Stimulated activated memory B cell treated with anti-CD40 and anti-IgM and Interleukin-4, amounts not matched to agents 10 μg/mL and 1 μg/mL and 100 μg/mL, for 72 hours (primary cell): ENCODE data around the gene MCF2L2.

Experiments
- ATAC-seq: fragments of 150-1000 bp; cut with Tn5 transposase; 2 replicates; pipeline ENCODE4 v1.10.0; 2021
- H3K27ac Mint-ChIP-seq: one replicate; pipeline ENCODE4 v1.8.0; 2022; ENCODE audit warnings: mild to moderate bottlenecking, mixed read lengths
- H3K27me3 Mint-ChIP-seq: one replicate; pipeline ENCODE4 v1.8.0; 2022; ENCODE audit warnings: mixed read lengths
- H3K36me3 Mint-ChIP-seq: one replicate; pipeline ENCODE4 v1.8.0; 2022; ENCODE audit warnings: mixed read lengths
- H3K4me1 Mint-ChIP-seq: one replicate; pipeline ENCODE4 v1.8.0; 2022; ENCODE audit warnings: mixed read lengths
- H3K4me3 Mint-ChIP-seq: one replicate; pipeline ENCODE4 v1.8.0; 2022; ENCODE audit warnings: mild to moderate bottlenecking, moderate library complexity, mixed read lengths
- H3K9me3 Mint-ChIP-seq: one replicate; pipeline ENCODE4 v1.8.0; 2022; ENCODE audit warnings: mixed read lengths

The MCF2L2 gene

DNA sequence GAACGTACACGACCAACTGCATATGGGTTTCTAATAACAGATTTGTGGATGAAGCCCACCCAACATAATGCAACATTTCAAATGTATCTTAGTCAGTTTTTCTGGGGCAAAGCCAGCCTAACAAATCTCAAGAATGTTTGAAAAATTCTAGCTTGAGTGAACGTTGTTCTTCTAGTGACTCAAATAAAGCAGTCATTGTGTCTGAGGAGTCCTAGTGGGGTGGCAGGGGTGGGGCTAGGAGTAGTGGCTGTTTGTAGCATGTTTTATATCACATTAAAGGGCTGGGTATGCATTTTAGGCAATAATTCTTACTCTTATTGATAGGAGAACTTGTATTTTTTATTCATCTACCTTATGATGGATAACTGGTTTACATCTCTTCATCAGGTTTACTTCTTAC, 169.3 kb downstream of the MCF2L2 start:
- no peak overlapping the region for H3K27ac Mint-ChIP-seq
- peaks cover 15% of the 10 kb centered on the region for H3K4me1 Mint-ChIP-seq
- peaks cover 37% of the 10 kb centered on the region for H3K27me3 Mint-ChIP-seq
- H3K36me3 Mint-ChIP-seq, result no peaks in the 10 kb centered on the region
- no peak overlapping the region for H3K4me3 Mint-ChIP-seq
- ATAC-seq, result no peak
- H3K9me3 Mint-ChIP-seq, result no peaks in the 10 kb centered on the region

GRCh38 chr3:183255348-183255730, 173.1 kb downstream of the MCF2L2 start:
- H3K27ac Mint-ChIP-seq, result no peak overlapping the region
- ATAC-seq, result no peak
- no peaks in the 10 kb centered on the region for H3K9me3 Mint-ChIP-seq
- no peaks in the 10 kb centered on the region for H3K36me3 Mint-ChIP-seq
- H3K4me1 Mint-ChIP-seq, result peaks cover 10% of the 10 kb centered on the region
- H3K27me3 Mint-ChIP-seq, result peaks cover 37% of the 10 kb centered on the region
- no peak overlapping the region for H3K4me3 Mint-ChIP-seq

DNA sequence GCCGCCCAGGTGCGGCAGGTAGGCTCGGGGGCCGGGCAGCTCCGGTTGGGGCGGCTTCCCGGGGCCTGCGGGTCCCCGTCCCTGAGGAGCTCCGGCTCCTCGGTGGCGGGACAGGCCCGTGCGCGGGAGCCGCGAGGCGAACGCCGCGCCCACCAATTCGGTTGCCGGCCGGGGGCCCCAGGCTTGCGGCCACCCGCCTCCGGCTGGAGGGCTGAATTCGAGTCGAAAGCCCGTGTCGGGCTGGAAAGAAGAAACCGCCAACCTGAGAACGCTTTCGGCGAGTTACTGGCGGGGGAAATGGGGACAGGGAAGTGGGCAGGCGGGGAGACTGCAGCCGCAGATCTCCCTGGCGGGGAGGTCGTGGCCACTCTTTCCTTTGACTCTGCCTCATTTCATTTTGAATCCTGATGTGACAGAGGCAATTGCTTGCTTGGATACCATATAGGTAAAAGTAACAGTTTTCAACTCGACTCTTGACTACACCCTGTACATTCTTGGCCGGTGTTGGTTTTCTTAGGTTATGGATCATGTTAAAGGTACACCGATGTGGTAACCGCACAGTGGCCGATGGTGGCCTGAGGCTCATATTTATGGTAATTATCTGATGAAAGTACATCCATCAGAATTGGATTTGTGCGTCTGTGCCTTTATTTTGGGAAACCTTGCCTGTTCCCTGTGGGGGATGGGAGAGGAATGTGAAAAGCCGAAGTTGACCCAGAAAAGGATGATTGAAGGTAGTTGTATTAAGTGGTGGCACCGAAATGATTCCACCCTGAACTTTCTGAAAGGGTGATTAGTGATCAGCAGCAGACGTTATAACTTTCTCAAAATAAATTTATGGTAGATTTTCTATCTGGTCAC, 173.7 kb downstream of the MCF2L2 start:
- Mint-ChIP-seq H3K36me3 (no peaks in the 10 kb centered on the region), H3K27me3 (peaks cover 37% of the 10 kb centered on the region), H3K9me3 (no peaks in the 10 kb centered on the region), H3K4me1 (peaks cover 4% of the 10 kb centered on the region), H3K27ac (no peak overlapping the region), H3K4me3 (peak overlapping the region; percentile 62)
- ATAC-seq, result peak; percentile 49

DNA sequence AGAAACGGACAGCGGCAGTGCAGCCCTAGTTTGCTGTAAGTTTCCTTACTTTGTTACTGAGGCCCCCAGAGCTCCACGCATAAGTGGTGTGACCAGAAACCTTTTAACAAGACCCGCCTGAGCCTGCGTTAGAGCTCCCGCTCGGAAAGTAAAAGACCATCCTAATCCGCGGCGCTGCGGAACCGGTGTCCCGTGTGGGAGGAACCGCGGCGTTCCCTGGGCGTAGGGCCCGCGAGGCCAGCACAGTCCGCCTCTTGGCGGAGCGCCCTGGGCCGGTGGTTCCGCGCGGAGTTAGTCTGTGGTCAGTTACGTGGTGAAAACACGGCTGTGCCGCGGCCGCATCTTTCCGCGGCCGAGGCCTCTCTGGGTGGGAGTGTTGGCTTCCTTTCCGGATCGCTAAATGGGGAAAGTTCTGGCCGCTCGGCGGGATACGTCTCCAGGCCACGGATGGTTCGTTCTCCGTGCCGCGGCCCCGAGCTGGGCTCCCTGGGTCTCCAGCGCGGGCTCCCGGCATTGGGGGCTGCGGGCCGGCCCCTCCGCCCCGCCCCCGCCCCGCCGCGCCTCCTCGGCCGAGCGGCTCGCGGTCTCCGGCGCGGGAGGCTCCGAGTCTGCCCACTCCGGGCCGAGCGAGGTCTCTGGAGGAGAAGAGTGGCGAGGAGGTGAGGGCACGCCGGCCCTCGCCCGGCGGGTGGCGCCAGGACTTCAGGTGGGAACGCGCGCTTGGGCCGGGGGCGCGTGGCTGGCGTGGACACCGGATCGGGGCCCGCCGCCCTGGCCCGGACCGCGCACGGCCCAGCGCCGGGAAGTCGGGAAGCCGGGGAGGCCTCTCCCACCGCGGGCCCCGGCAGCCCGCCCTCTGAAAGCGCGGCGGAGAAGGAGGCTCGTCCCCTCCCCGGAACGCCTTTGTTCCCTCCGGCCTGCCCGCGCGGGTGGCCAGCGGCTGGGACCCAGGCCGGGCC, 174.6 kb downstream of the MCF2L2 start:
- peak overlapping the region; percentile 34 for H3K27ac Mint-ChIP-seq
- no peaks in the 10 kb centered on the region for H3K9me3 Mint-ChIP-seq
- H3K4me3 Mint-ChIP-seq, result peak overlapping the region; percentile 78
- no peaks in the 10 kb centered on the region for H3K4me1 Mint-ChIP-seq
- peak; percentile 57 for ATAC-seq
- H3K36me3 Mint-ChIP-seq, result no peaks in the 10 kb centered on the region
- peaks cover 37% of the 10 kb centered on the region for H3K27me3 Mint-ChIP-seq

- Mint-ChIP-seq H3K27ac (peak within 1 kb of the TSS; percentile 34), H3K27me3 (peaks cover 30% of the 10 kb centered on the region), H3K9me3 (no peaks in the 10 kb centered on the region), H3K4me1 (no peaks in the 10 kb centered on the region), H3K36me3 (no peaks in the 10 kb centered on the region), H3K4me3 (peak within 1 kb of the TSS; percentile 78)
- no peak for ATAC-seq
These were observed 175.4 kb downstream of the MCF2L2 start, which contains the start of gene B3GNT5 for GRCh38 chr3:183252973-183253527. Gene B3GNT5 (plus strand): TSS chr3:183253253. CDS start chr3:183269799, 16,546 bp downstream.

- ATAC-seq, result no peak
- H3K9me3 Mint-ChIP-seq, result no peaks in the 10 kb centered on the region
- H3K4me3 Mint-ChIP-seq, result no peak overlapping the region
- no peaks in the 10 kb centered on the region for H3K36me3 Mint-ChIP-seq
- H3K4me1 Mint-ChIP-seq, result no peaks in the 10 kb centered on the region
- no peak overlapping the region for H3K27ac Mint-ChIP-seq
- peaks cover 22% of the 10 kb centered on the region for H3K27me3 Mint-ChIP-seq
These were observed 176.2 kb downstream of the MCF2L2 start for GRCh38 chr3:183252118-183252782.

DNA sequence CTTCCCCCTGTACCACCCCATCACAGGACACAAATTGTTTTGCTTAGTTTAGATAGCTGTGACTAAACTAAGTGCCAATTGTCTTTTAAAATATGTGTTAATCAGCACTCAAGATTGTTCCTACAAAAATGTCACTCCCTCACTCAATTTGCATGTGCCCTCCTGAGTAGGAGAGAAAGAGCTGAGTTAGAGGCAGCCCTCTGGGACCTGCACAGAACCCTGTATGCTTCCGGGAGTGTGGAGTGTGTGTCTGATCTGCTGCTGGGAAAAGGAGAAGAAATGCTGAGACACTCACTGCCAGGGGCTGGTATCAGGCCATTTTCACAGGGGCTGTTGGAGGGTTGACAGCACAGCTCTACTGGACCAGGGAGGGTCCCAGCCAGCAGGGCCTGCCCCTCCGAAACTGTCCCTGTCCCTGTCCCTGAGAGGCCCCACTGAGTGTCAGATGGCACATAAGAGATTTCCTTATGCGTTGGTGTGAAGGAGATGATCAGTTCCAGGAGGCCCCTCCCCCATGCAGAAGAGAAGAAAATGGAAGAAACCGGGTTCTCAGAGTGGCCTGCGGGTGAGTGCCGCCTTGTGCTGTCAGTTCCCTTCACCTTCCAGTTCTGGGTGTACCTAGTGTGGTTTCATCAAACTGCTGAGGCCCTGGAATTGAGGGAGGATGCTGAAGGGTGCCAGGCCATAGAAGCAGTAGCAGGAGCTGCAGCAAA, 179.3 kb downstream of the MCF2L2 start:
- ATAC-seq, result no peak
- Mint-ChIP-seq H3K4me1 (no peaks in the 10 kb centered on the region), H3K4me3 (no peak overlapping the region), H3K27ac (no peak overlapping the region), H3K27me3 (no peaks in the 10 kb centered on the region), H3K36me3 (no peaks in the 10 kb centered on the region), H3K9me3 (no peaks in the 10 kb centered on the region)

DNA sequence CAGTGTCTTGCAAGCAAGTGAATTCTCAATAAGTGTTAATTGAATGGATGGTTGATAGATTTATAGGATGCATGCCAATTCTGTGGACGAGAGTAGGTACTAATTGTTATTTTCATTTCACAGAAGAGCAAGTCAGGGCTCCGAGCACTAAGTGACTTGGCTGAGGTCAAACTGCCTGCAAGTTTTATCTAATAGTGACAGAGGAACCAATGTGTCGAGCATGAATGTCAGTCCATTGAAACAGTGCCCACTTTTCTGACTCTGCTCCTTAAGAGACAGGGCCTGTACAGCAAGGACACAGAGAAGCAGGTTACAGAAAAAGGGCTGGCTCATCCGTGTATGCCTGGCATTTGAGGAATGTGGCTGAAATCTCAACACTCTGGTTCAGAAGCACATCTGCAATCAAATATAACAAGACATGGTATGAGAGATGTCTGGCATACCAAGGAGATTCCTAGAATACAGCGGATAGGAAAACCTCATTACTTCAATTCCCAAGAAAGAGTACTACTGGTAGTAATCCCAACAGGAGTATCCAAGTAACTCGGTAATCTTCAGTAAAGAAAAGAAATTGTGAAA, 181.3 kb downstream of the MCF2L2 start:
- ATAC-seq, result no peak
- no peak overlapping the region for H3K4me3 Mint-ChIP-seq
- peaks cover 5% of the 10 kb centered on the region for H3K27me3 Mint-ChIP-seq
- H3K36me3 Mint-ChIP-seq, result peaks cover 4% of the 10 kb centered on the region
- H3K27ac Mint-ChIP-seq, result no peak overlapping the region
- H3K4me1 Mint-ChIP-seq, result no peaks in the 10 kb centered on the region
- peaks cover 7% of the 10 kb centered on the region for H3K9me3 Mint-ChIP-seq

DNA sequence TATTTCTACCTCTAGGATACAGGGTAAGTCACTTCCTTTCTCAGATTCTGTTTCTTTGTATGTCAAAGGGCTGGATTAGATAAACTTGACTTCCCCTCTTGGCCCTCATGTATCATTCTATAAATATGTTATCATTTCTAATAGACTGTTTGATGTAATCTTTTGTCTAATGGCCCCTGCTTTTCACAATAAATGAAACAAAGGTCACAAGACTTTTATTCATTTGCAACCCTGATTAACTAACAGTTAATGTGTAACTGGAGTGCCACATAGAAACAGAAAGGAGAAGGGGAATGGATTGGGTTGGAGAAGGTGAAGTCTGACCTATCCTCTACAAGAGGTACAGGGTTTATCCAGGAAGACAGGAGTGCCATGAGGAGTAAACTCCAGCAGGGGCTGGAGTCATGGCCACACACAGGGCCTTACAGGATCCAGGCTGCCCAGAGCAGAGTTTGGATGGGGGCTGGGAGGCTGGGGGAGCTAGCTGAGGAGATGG, 183.4 kb downstream of the MCF2L2 start:
- peaks cover 26% of the 10 kb centered on the region for H3K27me3 Mint-ChIP-seq
- peaks cover 12% of the 10 kb centered on the region for H3K36me3 Mint-ChIP-seq
- no peaks in the 10 kb centered on the region for H3K4me1 Mint-ChIP-seq
- peaks cover 22% of the 10 kb centered on the region for H3K9me3 Mint-ChIP-seq
- H3K4me3 Mint-ChIP-seq, result no peak overlapping the region
- no peak for ATAC-seq
- no peak overlapping the region for H3K27ac Mint-ChIP-seq

GRCh38 chr3:183244219-183244618, 184.2 kb downstream of the MCF2L2 start:
- peaks cover 34% of the 10 kb centered on the region for H3K27me3 Mint-ChIP-seq
- peaks cover 12% of the 10 kb centered on the region for H3K36me3 Mint-ChIP-seq
- ATAC-seq, result no peak
- H3K27ac Mint-ChIP-seq, result no peak overlapping the region
- no peaks in the 10 kb centered on the region for H3K4me1 Mint-ChIP-seq
- H3K9me3 Mint-ChIP-seq, result peaks cover 22% of the 10 kb centered on the region
- no peak overlapping the region for H3K4me3 Mint-ChIP-seq

- Mint-ChIP-seq H3K4me3 (no peak overlapping the region), H3K27me3 (peaks cover 36% of the 10 kb centered on the region), H3K4me1 (no peaks in the 10 kb centered on the region), H3K36me3 (peaks cover 12% of the 10 kb centered on the region), H3K9me3 (peaks cover 22% of the 10 kb centered on the region), H3K27ac (no peak overlapping the region)
- no peak for ATAC-seq
These were observed 186.0 kb downstream of the MCF2L2 start for GRCh38 chr3:183242431-183242830.

DNA sequence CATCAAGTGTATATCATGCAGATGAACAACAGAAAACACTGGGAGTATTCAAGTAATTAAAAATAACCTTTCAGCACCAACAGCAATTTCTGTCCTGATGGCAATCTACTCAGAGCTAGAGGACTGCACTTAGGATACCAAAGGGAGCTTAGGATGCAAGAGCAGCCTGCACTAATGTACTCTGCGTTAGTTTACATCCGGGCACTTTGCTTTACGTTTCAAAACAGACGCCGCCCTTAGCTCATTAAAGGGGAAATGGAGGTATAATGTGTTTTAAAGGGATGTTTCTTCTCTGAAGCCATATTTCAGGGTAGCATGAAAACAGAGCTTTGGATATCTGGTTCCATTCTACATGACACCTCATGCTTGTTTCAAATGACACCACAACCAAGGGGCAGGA, 189.4 kb downstream of the MCF2L2 start:
- Mint-ChIP-seq H3K4me3 (no peak overlapping the region), H3K27ac (no peak overlapping the region), H3K27me3 (peaks cover 36% of the 10 kb centered on the region), H3K9me3 (peaks cover 22% of the 10 kb centered on the region), H3K4me1 (no peaks in the 10 kb centered on the region), H3K36me3 (peaks cover 12% of the 10 kb centered on the region)
- ATAC-seq, result no peak

DNA sequence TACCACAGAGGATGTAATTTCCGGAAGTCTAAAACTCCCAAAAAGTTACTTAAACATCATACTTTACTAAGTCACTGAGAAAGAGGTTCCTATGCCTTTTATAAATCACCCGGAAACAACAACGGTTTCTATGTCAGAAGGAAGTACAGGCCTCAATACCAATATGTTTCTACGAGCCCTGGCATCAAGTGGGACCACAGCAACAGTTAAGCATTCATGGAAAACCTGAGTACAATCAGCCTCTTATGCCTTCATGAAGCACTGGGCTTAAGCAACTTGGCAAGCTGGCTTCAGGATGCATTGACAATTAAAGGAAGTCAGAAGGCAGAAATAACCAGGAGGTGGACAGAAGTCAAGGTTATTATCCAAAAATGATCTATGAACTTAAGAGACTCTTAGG, 194.5 kb downstream of the MCF2L2 start:
- peaks cover 10% of the 10 kb centered on the region for H3K27me3 Mint-ChIP-seq
- no peaks in the 10 kb centered on the region for H3K4me1 Mint-ChIP-seq
- no peak overlapping the region for H3K27ac Mint-ChIP-seq
- ATAC-seq, result no peak
- no peak overlapping the region for H3K4me3 Mint-ChIP-seq
- H3K36me3 Mint-ChIP-seq, result no peaks in the 10 kb centered on the region
- no peaks in the 10 kb centered on the region for H3K9me3 Mint-ChIP-seq

GRCh38 chr3:183230826-183231225, 197.6 kb downstream of the MCF2L2 start:
- Mint-ChIP-seq H3K9me3 (no peaks in the 10 kb centered on the region), H3K36me3 (no peaks in the 10 kb centered on the region)

More at GRCh38 chr3:183230826-183231225, 197.6 kb downstream of the MCF2L2 start:
- H3K27me3 Mint-ChIP-seq, result peaks cover 25% of the 10 kb centered on the region
- no peak overlapping the region for H3K4me3 Mint-ChIP-seq
- H3K27ac Mint-ChIP-seq, result no peak overlapping the region
- H3K4me1 Mint-ChIP-seq, result no peaks in the 10 kb centered on the region
- ATAC-seq, result no peak
